Activated CD8-positive, alpha-beta T cell treated with anti-CD3 and anti-CD28 coated beads for 36 hours (primary cell): ENCODE results near the gene OPN3. TPM values are rescaled to one million over a fixed set of nuclear protein-coding genes. Genes with fewer than 3 reads are reported as not detected.

Source experiments
- ATAC-seq: fragments of 200-7000 bp; cut with Tn5 transposase; one replicate; pipeline ENCODE4 v1.10.0; 2021; ENCODE audit warnings: mild to moderate bottlenecking, moderate library complexity
- CTCF ChIA-PET: fragments of 350-600 bp; sonication (Branson Sonifier 250); formaldehyde crosslinking; loops from one replicate; lab custom pipeline; 2021; ENCODE audit warnings: antibody characterized with exemption; lab: Charles Lee
- POLR2A ChIA-PET: fragments of 350-600 bp; sonication (Branson Sonifier 250); formaldehyde crosslinking; loops from one replicate; lab custom pipeline; 2021; ENCODE audit warnings: antibody characterized with exemption; lab: Charles Lee
- DNase-seq: peaks from one replicate; pipeline ENCODE4 v3.0.0-alpha.2; 2020
- H3K27ac Mint-ChIP-seq: one replicate; pipeline ENCODE4 v1.8.0; 2021; ENCODE audit warnings: mild to moderate bottlenecking, mixed read lengths
- H3K27me3 Mint-ChIP-seq: one replicate; pipeline ENCODE4 v1.8.0; 2021; ENCODE audit warnings: mixed read lengths
- H3K36me3 Mint-ChIP-seq: one replicate; pipeline ENCODE4 v1.8.0; 2021; ENCODE audit warnings: low read depth, mixed read lengths
- H3K4me1 Mint-ChIP-seq: one replicate; pipeline ENCODE4 v1.8.0; 2021; ENCODE audit warnings: low read depth, mixed read lengths
- H3K4me3 Mint-ChIP-seq: one replicate; pipeline ENCODE4 v1.8.0; 2021; ENCODE audit warnings: mild to moderate bottlenecking, moderate library complexity, mixed read lengths
- H3K9me3 Mint-ChIP-seq: one replicate; pipeline ENCODE4 v1.8.0; 2021; ENCODE audit warnings: mixed read lengths
- intact Hi-C: fragments of 100-400 bp; cut with micrococcal nuclease; formaldehyde crosslinking; loops from one replicate; pipeline ENCODE4 v1.10.0; 2022
- total RNA-seq, 2 experiments: library from RNA; stranded (reverse); gene quantifications; one replicate each; pipeline ENCODE4 v1.2.3, GENCODE V29; 2021
- TF ChIP-seq, protein P1 (sequence below): fragments of 200-600 bp; IDR thresholded peaks from one replicate; pipeline ENCODE4 v1.8.0; 2022; ENCODE audit warnings: antibody characterized with exemption, mild to moderate bottlenecking

OPN3 gene
- total RNA-seq, 2 experiments from 2014 or later: 9.9 to 11.8 TPM

DNA sequence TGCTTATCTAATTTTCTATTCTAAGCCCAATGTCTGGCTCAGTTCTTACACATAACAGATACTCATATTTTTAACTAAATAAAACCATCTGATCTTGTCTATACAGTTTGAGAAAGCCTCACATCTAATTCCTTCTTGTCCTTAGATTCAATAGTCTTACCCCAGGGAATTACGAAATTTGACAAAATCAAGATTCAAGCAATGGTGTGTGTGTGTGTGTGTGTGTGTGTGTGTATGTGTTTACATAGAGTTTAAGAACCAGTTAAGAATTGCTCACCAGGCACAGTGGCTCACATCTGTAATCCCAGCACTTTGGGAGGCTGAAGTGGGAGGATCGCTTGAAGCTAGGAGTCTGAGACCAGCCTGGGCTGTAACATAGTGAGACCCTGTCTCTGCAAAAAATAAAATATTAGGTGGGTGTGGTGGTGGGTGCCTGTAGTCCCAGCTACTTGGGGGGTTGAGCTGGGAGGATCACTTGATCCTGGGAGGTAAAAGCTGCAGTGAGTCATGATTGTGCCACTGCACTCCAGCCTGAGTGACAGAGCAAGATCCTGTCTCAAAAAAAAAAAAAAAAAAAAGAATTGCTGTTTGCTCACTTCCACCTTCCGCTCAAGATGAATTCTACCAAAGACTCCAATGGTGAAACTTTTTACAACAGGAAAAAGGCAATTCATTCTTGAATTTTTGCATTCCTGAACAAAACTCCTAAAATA, 18.1 kb upstream of the OPN3 start:
- Mint-ChIP-seq H3K9me3 (no peaks in the 10 kb centered on the region), H3K4me3 (no peak overlapping the region), H3K27me3 (peaks cover 2% of the 10 kb centered on the region), H3K36me3 (no peaks in the 10 kb centered on the region), H3K27ac (no peak overlapping the region), H3K4me1 (peaks cover 5% of the 10 kb centered on the region)
- TF ChIP-seq, protein P1, sequence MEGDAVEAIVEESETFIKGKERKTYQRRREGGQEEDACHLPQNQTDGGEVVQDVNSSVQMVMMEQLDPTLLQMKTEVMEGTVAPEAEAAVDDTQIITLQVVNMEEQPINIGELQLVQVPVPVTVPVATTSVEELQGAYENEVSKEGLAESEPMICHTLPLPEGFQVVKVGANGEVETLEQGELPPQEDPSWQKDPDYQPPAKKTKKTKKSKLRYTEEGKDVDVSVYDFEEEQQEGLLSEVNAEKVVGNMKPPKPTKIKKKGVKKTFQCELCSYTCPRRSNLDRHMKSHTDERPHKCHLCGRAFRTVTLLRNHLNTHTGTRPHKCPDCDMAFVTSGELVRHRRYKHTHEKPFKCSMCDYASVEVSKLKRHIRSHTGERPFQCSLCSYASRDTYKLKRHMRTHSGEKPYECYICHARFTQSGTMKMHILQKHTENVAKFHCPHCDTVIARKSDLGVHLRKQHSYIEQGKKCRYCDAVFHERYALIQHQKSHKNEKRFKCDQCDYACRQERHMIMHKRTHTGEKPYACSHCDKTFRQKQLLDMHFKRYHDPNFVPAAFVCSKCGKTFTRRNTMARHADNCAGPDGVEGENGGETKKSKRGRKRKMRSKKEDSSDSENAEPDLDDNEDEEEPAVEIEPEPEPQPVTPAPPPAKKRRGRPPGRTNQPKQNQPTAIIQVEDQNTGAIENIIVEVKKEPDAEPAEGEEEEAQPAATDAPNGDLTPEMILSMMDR: no peak
- ATAC-seq (no peak), DNase-seq (no peak)
- POLR2A ChIA-PET: no interaction called here
- intact Hi-C loops: no loop called here
- CTCF ChIA-PET: interaction anchor here (0.9 kb wide), 1 partner anchor 130 kb away, joined by 3 read pairs; no protein-coding TSS in a partner anchor

DNA sequence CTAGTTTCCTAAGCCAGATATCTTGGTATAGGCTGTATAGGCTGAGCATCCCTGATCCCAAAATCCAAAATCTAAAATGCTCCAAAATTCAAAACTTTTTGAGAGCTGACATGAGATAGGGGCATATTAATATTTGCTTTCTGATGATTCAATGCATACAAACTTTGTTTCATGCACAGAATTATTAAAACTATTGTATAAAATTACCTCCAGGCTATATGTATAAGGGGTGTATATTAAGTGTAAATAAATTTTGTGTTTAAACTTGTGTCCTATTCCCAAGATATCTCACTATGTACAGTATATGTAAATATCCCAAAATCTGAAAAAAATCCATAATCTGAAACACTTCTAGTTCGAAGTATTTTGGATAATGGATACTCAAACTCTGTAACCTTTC, 14.5 kb upstream of the OPN3 start:
- H3K9me3 Mint-ChIP-seq: no peaks in the 10 kb centered on the region
- H3K4me1 Mint-ChIP-seq: peaks cover 5% of the 10 kb centered on the region
- TF ChIP-seq, protein P1: no peak
- POLR2A ChIA-PET: interaction anchor here (1.4 kb wide), 1 partner anchor 14 kb away, joined by 3 read pairs; the partner anchor contains the start of genes CHML and OPN3
- no peaks in the 10 kb centered on the region for H3K36me3 Mint-ChIP-seq
- H3K27ac Mint-ChIP-seq: no peak overlapping the region
- H3K4me3 Mint-ChIP-seq: no peak overlapping the region
- CTCF ChIA-PET: interaction anchor here (0.7 to 1.7 kb wide), 3 partner anchors 9 to 180 kb away, joined by 3 to 4 read pairs (median 4); no protein-coding TSS in a partner anchor
- no peaks in the 10 kb centered on the region for H3K27me3 Mint-ChIP-seq
- intact Hi-C loops: no loop called here
- ATAC-seq: no peak
- DNase-seq: no peak

DNA sequence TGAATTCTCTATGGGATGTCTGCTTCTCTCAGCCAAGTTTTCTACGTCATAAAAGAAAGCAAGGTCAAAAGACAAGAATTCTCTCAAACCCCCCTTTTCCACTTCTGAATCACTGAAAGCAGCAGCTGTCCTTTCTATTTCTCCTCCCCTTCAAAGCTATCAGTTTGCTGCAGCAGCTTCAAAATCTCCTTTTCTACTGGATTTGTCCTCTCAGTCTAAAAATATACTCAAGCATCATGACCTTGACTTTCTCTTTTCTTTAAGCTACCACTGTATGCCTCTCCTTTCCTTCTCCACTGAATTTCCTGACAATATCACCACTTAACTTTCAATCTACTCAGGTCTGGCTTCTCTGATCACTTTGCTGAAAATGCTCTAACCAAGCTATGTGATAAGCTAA, 13.8 kb upstream of the OPN3 start:
- Mint-ChIP-seq H3K27ac (no peak overlapping the region), H3K9me3 (no peaks in the 10 kb centered on the region), H3K36me3 (no peaks in the 10 kb centered on the region), H3K4me3 (no peak overlapping the region), H3K27me3 (no peaks in the 10 kb centered on the region), H3K4me1 (peaks cover 5% of the 10 kb centered on the region)
- DNase-seq (no peak), ATAC-seq (no peak)
- TF ChIP-seq, protein P1: no peak
- CTCF ChIA-PET: interaction anchor here (1.1 to 1.7 kb wide), 4 partner anchors 9 to 181 kb away, joined by 3 to 4 read pairs (median 4); no protein-coding TSS in a partner anchor
- POLR2A ChIA-PET: interaction anchor here (1.4 kb wide), 1 partner anchor 14 kb away, joined by 3 read pairs; the partner anchor contains the start of genes CHML and OPN3
- intact Hi-C loops: no loop called here

DNA sequence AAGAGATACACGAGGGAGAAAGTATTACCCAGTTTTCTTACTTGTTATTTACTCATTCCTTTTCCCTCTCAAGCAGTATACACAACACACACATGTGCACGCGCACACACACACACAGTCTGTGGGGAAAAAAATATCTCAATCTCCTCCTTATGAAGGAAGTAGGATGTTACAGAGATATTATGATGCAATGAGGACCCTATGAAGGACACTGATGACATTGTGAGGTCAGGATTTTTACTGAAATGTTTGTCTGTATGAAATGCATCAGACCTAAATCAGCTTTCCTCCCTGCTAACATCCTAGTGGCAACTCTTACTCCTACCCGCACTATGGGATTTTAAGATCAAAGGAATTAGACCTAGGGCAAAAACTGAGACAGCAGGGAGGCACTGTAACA, 11.8 kb upstream of the OPN3 start, which contains the start of gene WDR64:
Gene WDR64 (plus strand): TSS at position 270 of the 400 bp plus-strand sequence. CDS start 204 bp downstream, outside the sequence.
- peaks cover 5% of the 10 kb centered on the region for H3K4me1 Mint-ChIP-seq
- no peaks in the 10 kb centered on the region for H3K9me3 Mint-ChIP-seq
- ChIA-PET CTCF (no interaction called here), POLR2A (interaction anchor here (0.7 to 1.6 kb wide), 2 partner anchors 11 to 123 kb away, joined by 3 read pairs; no protein-coding TSS in a partner anchor)
- ATAC-seq: no peak
- no peaks in the 10 kb centered on the region for H3K27me3 Mint-ChIP-seq
- intact Hi-C loops: no loop called here
- TF ChIP-seq, protein P1: no peak
- DNase-seq: no peak
- no peaks in the 10 kb centered on the region for H3K36me3 Mint-ChIP-seq
- no peak within 1 kb of the TSS for H3K4me3 Mint-ChIP-seq
- no peak within 1 kb of the TSS for H3K27ac Mint-ChIP-seq

DNA sequence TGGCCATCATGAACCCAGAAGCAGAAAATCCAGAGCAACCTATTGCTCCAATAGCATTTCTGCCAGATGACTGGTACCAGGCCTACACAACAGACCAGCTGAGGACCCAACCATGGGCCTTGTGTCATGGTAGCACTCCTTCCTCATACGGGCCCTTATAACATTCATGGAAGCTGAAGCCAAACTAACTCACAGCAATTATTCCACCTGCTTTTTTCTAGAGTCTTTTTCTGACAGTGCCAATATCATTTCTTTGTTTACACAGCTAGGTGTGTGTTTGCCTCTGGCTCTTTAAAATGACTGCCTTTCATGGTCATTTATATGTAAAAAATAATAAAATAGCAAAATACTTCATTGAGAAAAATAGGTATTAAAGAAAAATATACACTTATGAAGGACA, 8.0 kb upstream of the OPN3 start:
- intact Hi-C loops: no loop called here
- TF ChIP-seq, protein P1: no peak
- CTCF ChIA-PET: no interaction called here
- DNase-seq: no peak
- H3K4me1 Mint-ChIP-seq: peaks cover 8% of the 10 kb centered on the region
- H3K9me3 Mint-ChIP-seq: peaks cover 3% of the 10 kb centered on the region
- H3K4me3 Mint-ChIP-seq: no peak overlapping the region
- POLR2A ChIA-PET: no interaction called here
- ATAC-seq: no peak
- H3K36me3 Mint-ChIP-seq: no peaks in the 10 kb centered on the region
- H3K27me3 Mint-ChIP-seq: no peaks in the 10 kb centered on the region
- no peak overlapping the region for H3K27ac Mint-ChIP-seq
